HCT116 (cell line): Measurements from ENCODE around the gene GAMT.

Experiments used
- CEBPB ChIP-seq: IDR thresholded peaks from 2 replicates; pipeline ENCODE4 v1.6.1; 2012; ENCODE audit warnings: low read depth
- FOSL1 ChIP-seq: IDR thresholded peaks from 2 replicates; pipeline ENCODE4 v1.6.1; 2012; ENCODE audit warnings: low read depth
- POLR2A ChIP-seq: IDR thresholded peaks from 2 replicates; pipeline ENCODE4 v1.7.0; 2011; ENCODE audit warnings: borderline replicate concordance; ENCODE audit not compliant: insufficient read depth, insufficient read length; ENCODE audit errors: extremely low read depth
- POLR2AphosphoS5 ChIP-seq: IDR thresholded peaks from 2 replicates; pipeline ENCODE4 v1.6.1; 2011; ENCODE audit warnings: mild to moderate bottlenecking, low read depth, low read length, moderate library complexity
- SP1 ChIP-seq: IDR thresholded peaks from 2 replicates; pipeline ENCODE4 v1.6.1; 2012; ENCODE audit warnings: low read depth
- SRF ChIP-seq: IDR thresholded peaks from 2 replicates; pipeline ENCODE4 v1.6.1; 2012; ENCODE audit warnings: low read depth
- TF ChIP-seq, protein P1 (sequence below), 3 experiments: fragments of 200-600 bp in 1 of 3; sonication (generic) in 1 of 3; IDR thresholded peaks in 2 of 3; conservative IDR thresholded peaks in 1 of 3; 2 replicates each; pipeline ENCODE4 v1.5.1; 2012 to 2017; ENCODE audit warnings: low read depth in 2 of 3, low read length in 2 of 3, antibody characterized with exemption in 1 of 3, borderline replicate concordance in 1 of 3, control low read depth in 1 of 3, mild to moderate bottlenecking in 1 of 3, mixed read lengths in 1 of 3, mixed run types in 1 of 3, moderate library complexity in 1 of 3; ENCODE audit not compliant: insufficient read depth in 1 of 3

DNA sequence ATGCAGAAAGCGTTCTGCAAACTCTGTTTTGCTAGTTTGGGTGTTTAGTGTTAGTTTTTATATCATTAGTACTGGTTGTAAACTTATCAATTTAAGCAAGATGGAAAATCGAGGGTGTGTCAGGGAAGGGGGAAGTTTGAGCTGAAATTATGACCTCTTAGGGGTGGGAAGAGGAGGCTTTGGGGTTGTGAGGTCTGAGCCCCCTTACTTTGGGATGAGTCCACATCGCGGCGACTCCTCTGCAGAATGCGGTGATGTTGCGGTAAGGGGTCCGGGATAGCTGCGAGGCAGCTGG is 18.4 kb downstream of the GAMT start:
- TF ChIP-seq CEBPB (no peak), POLR2AphosphoS5 (no peak), SRF (no peak), FOSL1 (no peak), SP1 (no peak), POLR2A (no peak)
- TF ChIP-seq, protein P1, sequence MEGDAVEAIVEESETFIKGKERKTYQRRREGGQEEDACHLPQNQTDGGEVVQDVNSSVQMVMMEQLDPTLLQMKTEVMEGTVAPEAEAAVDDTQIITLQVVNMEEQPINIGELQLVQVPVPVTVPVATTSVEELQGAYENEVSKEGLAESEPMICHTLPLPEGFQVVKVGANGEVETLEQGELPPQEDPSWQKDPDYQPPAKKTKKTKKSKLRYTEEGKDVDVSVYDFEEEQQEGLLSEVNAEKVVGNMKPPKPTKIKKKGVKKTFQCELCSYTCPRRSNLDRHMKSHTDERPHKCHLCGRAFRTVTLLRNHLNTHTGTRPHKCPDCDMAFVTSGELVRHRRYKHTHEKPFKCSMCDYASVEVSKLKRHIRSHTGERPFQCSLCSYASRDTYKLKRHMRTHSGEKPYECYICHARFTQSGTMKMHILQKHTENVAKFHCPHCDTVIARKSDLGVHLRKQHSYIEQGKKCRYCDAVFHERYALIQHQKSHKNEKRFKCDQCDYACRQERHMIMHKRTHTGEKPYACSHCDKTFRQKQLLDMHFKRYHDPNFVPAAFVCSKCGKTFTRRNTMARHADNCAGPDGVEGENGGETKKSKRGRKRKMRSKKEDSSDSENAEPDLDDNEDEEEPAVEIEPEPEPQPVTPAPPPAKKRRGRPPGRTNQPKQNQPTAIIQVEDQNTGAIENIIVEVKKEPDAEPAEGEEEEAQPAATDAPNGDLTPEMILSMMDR (IDR thresholded peaks at IDR 0.05 in 2 of 3, conservative IDR thresholded peaks at IDR 0.05 in 1 of 3; ENCODE audit: borderline replicate concordance in 1 of 3, insufficient read depth in 1 of 3, low read depth in 2 of 3, low read length in 2 of 3) = no peak; a peak in 1 of 6 replicates
